ENCODE results near the gene APOBEC3H.

The APOBEC3H gene

GRCh38 chr22:39114112-39114511 lies 17.1 kb downstream of the APOBEC3H start:
- DNase-seq: no peak

- no peak for DNase-seq
These were observed 18.5 kb downstream of the APOBEC3H start for GRCh38 chr22:39115570-39115969.

GRCh38 chr22:39115977-39116621 lies 19.1 kb downstream of the APOBEC3H start:
- DNase-seq: no peak

- DNase-seq: peak; percentile 30
These were observed 20.6 kb downstream of the APOBEC3H start for GRCh38 chr22:39117585-39118191.

- DNase-seq: no peak
These were observed 23.9 kb downstream of the APOBEC3H start for GRCh38 chr22:39120983-39121382.

GRCh38 chr22:39122772-39123470 lies 25.9 kb downstream of the APOBEC3H start:
- DNase-seq: no peak

- DNase-seq: no peak
These were observed 26.9 kb downstream of the APOBEC3H start for GRCh38 chr22:39123751-39124581.

GRCh38 chr22:39125622-39126021 lies 28.6 kb downstream of the APOBEC3H start:
- no peak for DNase-seq

- no peak for DNase-seq
These were observed 31.5 kb downstream of the APOBEC3H start for GRCh38 chr22:39128508-39128907.

- DNase-seq: no peak
These were observed 32.0 kb downstream of the APOBEC3H start for GRCh38 chr22:39129081-39129480.

- DNase-seq: no peak
These were observed 32.7 kb downstream of the APOBEC3H start for GRCh38 chr22:39129746-39130145.

- no peak for DNase-seq
These were observed 33.2 kb downstream of the APOBEC3H start for GRCh38 chr22:39130152-39130704.

GRCh38 chr22:39130892-39131855 lies 34.1 kb downstream of the APOBEC3H start:
- DNase-seq: no peak

GRCh38 chr22:39132281-39132680 lies 35.2 kb downstream of the APOBEC3H start:
- DNase-seq: no peak

- DNase-seq: no peak
These were observed 36.0 kb downstream of the APOBEC3H start for GRCh38 chr22:39132871-39133524.

GRCh38 chr22:39133871-39134270 lies 36.8 kb downstream of the APOBEC3H start:
- DNase-seq: no peak

GRCh38 chr22:39134366-39135091 lies 37.5 kb downstream of the APOBEC3H start:
- DNase-seq: no peak

- no peak for DNase-seq
These were observed 38.2 kb downstream of the APOBEC3H start for GRCh38 chr22:39135092-39135896.

- no peak for DNase-seq
These were observed 39.3 kb downstream of the APOBEC3H start for GRCh38 chr22:39136317-39136716.
